Right lobe of liver (tissue), 6 donors: ENCODE measurements around the gene UVSSA. TPM values are rescaled to one million over a fixed set of nuclear protein-coding genes. Genes with fewer than 3 reads are reported as not detected.

Experiments
- ATAC-seq, 4 donors: fragments of 200-7000 bp; cut with Tn5 transposase; one replicate each; pipeline ENCODE4 v1.9.1; 2020; ENCODE audit warnings: mild to moderate bottlenecking in 4 of 4, moderate library complexity in 4 of 4
- DNase-seq, 3 donors: peaks; one replicate each; pipeline ENCODE4 v3.0.0-alpha.2; 2020
- H3K27ac ChIP-seq, 3 donors: fragments of 200-600 bp; one replicate each; pipeline ENCODE4 v1.8.0; 2022
- H3K27me3 ChIP-seq, 2 donors: fragments of 200-600 bp; one replicate each; pipeline ENCODE4 v1.8.0; 2022
- H3K36me3 ChIP-seq, 4 donors: fragments of 200-600 bp; sonication (generic) in 1 of 4; one replicate each; pipeline versions ENCODE4 v1.5.1 to v1.8.0; 2017 to 2022; ENCODE audit warnings: control low read depth in 1 of 4
- H3K4me1 ChIP-seq, 4 donors: fragments of 200-600 bp; sonication (generic) in 1 of 4; one replicate each; pipeline versions ENCODE4 v1.5.1 to v1.8.0; 2017 to 2022; ENCODE audit warnings: control low read depth in 1 of 4
- H3K4me3 ChIP-seq, 3 donors: fragments of 200-600 bp; one replicate each; pipeline ENCODE4 v1.8.0; 2022
- H3K9me3 ChIP-seq, 4 donors: fragments of 200-600 bp; sonication (generic) in 1 of 4; one replicate each; pipeline versions ENCODE4 v1.5.1 to v1.8.0; 2017 to 2022; ENCODE audit warnings: control low read depth in 1 of 4
- CTCF ChIP-seq, 4 donors: fragments of 200-600 bp in 3 of 4; fragments of 450-650 bp in 1 of 4; IDR thresholded peaks; one replicate each; pipeline versions ENCODE4 v1.5.1 to v1.8.0; 2016 to 2022; ENCODE audit warnings: antibody characterized with exemption in 4 of 4, mild to moderate bottlenecking in 2 of 4
- POLR2A ChIP-seq: fragments of 450-650 bp; IDR thresholded peaks from one replicate; pipeline ENCODE4 v1.6.1; 2017; ENCODE audit warnings: antibody characterized with exemption, mild to moderate bottlenecking
- WGBS: methylation state at CpG from one replicate; pipeline ENCODE4 v1.1.6; 2018; ENCODE audit warnings: low coverage, low lambda C conversion rate; ENCODE audit not compliant: insufficient coverage; ENCODE audit errors: missing lambda C conversion rate; 5-methylcytosine and 5-hydroxymethylcytosine counted together
- intact Hi-C, 2 donors: fragments of 100-400 bp; cut with DNase I; formaldehyde crosslinking; loops; one replicate each; pipeline versions ENCODE4 v1.11.2 to v1.14.1; 2022
- total RNA-seq, 6 experiments: library from RNA; depleted of rRNA in 2 of 6; stranded (reverse); fragments of >200 nt in 2 of 6; fragmentation: NEBNext Ultra II Directional in 3 of 6; extraction: Animal tissue kit (Norgen Biotek cat#: 25700) in 3 of 6; gene quantifications; one replicate each; pipeline versions ENCODE4 v1.1.0 to v1.2.4, GENCODE V29; 2016 to 2023
- donor health status: DM: no; HTN: yes; CAD: no.
- donor health status: DM: no; HTN: no; CAD: no.
- donor health status: DM: no; HTN: no; CAD: no.
- donor health status: DM: no; HTN: yes; CAD: no.
- donor health status: DM: no; HTN: yes; CAD: no.

The UVSSA gene
- total RNA-seq, 6 experiments from 2014 or later: 9.1 to 14.5 (median 11.3) TPM

GRCh38 chr4:1359144-1359501 lies 12.1 kb downstream of the UVSSA start:
- Histone ChIP-seq H3K27me3 (no peaks in the 10 kb centered on the region), H3K9me3 (no peaks in the 10 kb centered on the region), H3K4me1 (no peaks in the 10 kb centered on the region), H3K27ac (no peak overlapping the region), H3K4me3 (no peak overlapping the region), H3K36me3 (peaks cover 0 to 15% (median 3%) of the 10 kb centered on the region in 4 donors)
- DNase-seq (no peak), ATAC-seq (no peak)
- no peak for TF ChIP-seq CTCF (IDR thresholded peaks at IDR 0.05)
- no peak for TF ChIP-seq POLR2A
- intact Hi-C loops: loop anchor here (10.0 kb wide), 2 partner anchors 156 to 224 kb away; no protein-coding TSS in a partner anchor
- 88% methylated on average over 9 of the region's 14 CpGs for WGBS

DNA sequence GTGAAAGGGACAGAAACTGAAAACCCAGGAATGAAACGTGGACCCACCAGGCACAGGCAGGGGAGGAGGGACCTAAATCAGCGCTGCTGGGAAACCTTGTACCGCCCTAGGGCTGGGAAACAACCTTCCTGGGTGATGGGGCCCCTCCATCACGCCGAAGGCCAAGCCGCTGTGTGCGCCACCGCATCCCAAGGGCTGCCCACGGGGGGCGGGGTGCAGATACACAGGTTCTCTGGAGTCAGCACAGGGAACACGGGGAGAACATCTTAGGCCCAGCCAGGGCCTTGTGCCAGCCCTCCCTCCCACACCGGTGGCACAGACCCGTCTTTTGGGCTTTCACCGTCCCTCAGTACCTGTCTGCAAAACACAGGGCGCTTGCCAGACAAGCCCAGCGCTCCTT lies 13.0 kb downstream of the UVSSA start:
- intact Hi-C loops: loop anchor here (10.0 kb wide), 3 partner anchors 155 to 265 kb away; no protein-coding TSS in a partner anchor
- H3K4me1 ChIP-seq: no peaks in the 10 kb centered on the region
- WGBS: 100% methylated on average over 2 of the region's 16 CpGs
- peaks cover 0 to 13% (median 2%) of the 10 kb centered on the region in 4 donors for H3K36me3 ChIP-seq
- ATAC-seq: no peak
- TF ChIP-seq CTCF (IDR thresholded peaks at IDR 0.05) (no peak), POLR2A (no peak)
- no peak for DNase-seq
- no peaks in the 10 kb centered on the region for H3K27me3 ChIP-seq
- H3K4me3 ChIP-seq: no peak overlapping the region
- no peaks in the 10 kb centered on the region for H3K9me3 ChIP-seq
- H3K27ac ChIP-seq: no peak overlapping the region

GRCh38 chr4:1360423-1361283 lies 13.6 kb downstream of the UVSSA start:
- Histone ChIP-seq H3K27me3 (no peaks in the 10 kb centered on the region), H3K9me3 (no peaks in the 10 kb centered on the region), H3K36me3 (peaks cover 0 to 7% (median 1%) of the 10 kb centered on the region in 4 donors), H3K27ac (no peak overlapping the region), H3K4me1 (no peaks in the 10 kb centered on the region), H3K4me3 (no peak overlapping the region)
- TF ChIP-seq CTCF (IDR thresholded peaks at IDR 0.05): no peak
- TF ChIP-seq POLR2A: no peak
- 94% methylated on average over 9 of the region's 29 CpGs for WGBS
- intact Hi-C loops: loop anchor here in 1 of 2 donors (10.0 kb wide), 1 partner anchor 264 kb away; no protein-coding TSS in a partner anchor
- ATAC-seq: no peak
- DNase-seq: no peak

GRCh38 chr4:1361431-1361830 lies 14.4 kb downstream of the UVSSA start:
- ATAC-seq (no peak), DNase-seq (no peak)
- 91% methylated on average over 15 of the region's 18 CpGs for WGBS
- Histone ChIP-seq H3K4me1 (no peaks in the 10 kb centered on the region), H3K27me3 (no peaks in the 10 kb centered on the region), H3K36me3 (peaks cover 0 to 7% (median 0%) of the 10 kb centered on the region in 4 donors), H3K9me3 (no peaks in the 10 kb centered on the region), H3K4me3 (no peak overlapping the region), H3K27ac (no peak overlapping the region)
- TF ChIP-seq CTCF (IDR thresholded peaks at IDR 0.05) (no peak), POLR2A (no peak)
- intact Hi-C loops: loop anchor here in 1 of 2 donors (10.0 kb wide), 1 partner anchor 263 kb away; no protein-coding TSS in a partner anchor
